GM21381 (cell line): ENCODE results near the gene MYPOP.
"Not testable (repeated sequence)": the region's sequence is repeated elsewhere in the genome, so short reads cannot be mapped to it uniquely, and the experiment has no call there.

Experiments
- ATAC-seq: cut with Tn5 transposase; IDR thresholded peaks from one replicate; pipeline ENCODE4 v1.9.1; 2021; ENCODE audit warnings: mild to moderate bottlenecking, moderate library complexity; ENCODE audit not compliant: unreplicated experiment

The MYPOP gene

DNA sequence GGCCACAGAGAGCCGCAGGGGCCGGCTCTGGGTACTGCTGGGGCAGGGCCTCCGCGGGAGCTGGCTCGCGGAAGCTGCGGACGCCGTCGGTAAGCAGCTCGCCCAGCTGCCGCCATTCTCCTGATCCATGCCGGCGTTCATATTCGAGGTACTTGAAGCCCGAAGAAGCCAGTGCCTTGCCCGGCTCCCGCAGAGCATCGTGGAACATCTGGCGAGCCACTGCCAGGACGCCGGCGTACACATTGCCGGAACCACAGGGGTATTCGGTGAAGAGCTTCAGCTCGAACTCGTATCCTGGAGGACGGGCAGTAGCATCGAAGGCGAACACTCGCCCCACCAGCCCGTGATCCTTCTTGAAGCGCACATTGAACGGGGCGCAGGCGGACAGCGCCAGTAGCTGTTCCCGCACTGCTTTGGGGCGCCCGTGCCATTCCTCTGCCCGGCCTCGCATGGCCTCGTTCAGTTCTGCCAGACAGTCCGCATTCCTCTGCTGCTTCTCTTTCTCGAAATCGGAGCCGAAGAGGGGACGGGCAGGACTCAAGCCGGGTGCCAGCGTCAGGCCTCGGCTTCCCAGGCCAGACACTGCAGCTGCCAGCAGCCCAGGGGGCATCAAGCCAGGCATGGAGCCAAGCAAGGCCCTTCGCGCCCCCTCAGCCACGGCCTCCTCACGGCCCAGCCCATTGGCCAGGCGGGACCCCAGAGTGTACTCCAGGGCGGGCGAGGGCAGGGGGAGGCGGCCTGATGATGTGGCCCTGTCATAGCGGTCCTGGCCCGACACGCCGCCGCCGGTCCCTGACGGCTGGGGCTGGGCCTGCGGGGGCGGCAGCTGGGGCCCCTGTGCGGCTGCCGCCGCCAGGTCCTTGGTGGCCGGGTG lies 17.5 kb downstream of the MYPOP start:
- no peak for ATAC-seq

DNA sequence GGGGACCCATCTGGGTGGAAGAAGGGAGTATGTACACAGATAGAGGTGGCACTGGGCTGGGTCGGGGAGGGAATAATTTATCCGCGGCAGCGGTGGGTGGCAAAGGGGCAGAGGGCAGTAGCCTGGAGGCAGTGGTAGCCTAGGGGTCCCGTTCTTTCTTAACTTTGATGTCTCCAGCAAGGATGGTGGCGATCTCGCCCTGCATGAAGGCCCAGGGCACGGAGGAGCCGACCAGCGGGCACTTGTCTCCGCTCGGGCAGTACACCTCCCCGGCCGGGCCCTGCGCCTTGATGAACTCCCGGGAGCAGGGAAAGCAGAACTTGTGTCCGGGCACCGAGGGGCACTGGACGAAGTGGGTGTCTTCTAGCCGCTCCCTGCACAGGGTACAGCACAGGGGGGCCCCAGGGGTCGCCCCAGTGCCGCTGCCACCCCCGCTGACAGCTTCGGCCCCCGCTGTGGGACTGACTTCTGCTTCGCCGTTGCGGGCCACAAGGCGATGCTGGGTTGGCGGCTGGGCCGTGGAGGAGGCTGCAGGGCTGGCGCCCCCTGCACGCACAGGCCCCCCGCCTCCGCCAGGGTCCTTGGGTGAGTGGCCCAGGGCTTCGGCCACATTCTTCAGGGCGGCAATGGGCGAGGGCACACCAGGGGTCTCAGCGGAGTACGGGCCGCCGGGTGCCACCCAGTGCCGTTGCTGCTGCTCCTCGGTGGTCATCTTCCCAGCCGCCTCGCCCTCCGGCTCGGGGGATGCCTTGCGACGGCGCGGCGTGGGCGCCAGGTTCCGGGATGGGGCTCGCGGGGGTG lies 18.3 kb downstream of the MYPOP start:
- ATAC-seq = no peak

DNA sequence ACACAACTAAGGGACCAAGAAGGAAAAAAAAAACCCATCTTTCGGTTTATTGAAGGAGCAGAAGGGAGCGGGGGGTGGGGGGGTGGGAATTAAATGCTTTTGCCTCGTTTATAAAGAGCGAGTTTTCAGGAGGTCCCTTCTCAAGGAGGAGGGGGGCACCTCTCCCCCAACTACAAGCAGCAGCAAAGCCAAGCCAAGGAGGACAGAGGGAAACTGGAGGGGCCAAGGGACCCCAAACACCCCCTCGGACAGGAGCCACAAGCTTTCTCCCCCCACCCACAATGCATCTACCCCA lies 18.9 kb downstream of the MYPOP start:
- no peak for ATAC-seq

DNA sequence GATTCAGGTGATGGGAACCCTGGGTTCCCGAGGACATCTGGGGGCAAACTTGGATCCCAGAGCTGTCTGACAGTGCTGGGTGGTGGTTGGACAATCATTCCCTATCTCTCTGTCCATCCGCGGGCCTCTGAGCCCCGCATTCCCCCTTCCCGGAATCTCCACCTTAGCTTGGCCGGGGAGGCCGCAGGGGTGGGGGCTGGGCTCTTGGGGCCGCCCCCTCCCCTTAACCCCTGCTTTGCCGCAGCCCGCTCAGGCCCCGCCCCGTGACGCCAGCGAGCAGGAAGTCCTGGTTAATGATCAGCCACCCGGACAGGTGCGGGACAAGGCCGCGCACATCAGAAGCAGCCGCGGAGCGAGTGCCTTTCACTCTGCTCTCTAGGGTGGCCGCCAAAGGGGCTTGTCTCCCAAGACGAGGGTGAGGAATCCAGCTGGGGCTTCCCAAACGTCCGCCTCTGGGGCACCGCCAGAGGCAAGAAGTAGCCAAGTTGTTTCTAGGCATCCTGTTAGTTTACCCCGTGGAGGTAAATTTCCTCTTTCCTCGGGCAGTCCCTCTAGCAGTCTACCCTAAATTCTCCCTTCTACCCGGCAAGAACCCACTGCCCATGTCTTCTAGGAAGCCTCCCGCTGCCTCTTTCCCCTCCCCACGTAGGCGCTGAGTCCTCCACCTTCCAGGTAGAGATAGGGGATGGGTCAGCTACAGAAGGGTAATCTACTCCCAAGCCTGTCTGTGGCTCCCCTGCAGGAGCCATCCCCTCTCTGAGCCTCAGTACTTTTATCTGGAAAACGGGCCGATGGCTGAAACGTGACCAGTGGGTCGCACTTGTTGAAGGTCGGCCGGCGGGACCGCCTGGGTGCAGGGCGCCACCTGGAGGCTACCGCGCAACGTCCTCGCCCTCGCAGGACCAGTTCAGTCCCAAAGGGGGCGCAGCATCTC lies 19.5 kb downstream of the MYPOP start:
- ATAC-seq = peak; percentile 32

DNA sequence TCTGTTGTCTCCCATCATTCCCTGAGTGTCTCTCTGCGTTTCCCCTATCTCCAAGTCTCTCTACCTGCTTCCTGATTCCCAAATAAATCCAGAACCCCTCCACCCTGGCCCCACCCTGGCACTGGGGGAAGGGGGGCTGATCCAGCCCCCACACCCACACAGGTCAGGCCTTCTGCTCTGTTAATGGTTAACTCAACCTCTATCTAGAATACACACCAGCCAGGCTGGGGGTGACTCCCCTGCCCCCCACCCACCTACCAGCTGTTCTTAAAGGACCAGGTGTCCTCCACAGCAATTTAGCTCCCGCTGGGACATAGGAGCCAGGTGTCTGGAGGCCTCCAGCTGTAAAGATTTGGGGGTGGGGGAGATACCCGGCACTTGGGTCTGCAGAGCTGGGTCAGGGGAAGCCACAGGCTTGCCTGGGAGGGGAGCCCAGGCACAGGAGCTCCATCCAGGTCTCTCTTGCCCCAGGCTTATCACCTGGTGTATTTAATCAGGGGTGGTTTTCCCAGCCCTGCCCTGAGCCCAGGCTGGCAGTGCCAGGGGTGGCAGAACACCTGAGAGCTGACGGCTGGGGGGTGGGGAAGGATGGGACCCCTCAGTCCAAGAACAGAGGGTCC lies 20.4 kb downstream of the MYPOP start:
- ATAC-seq = no peak

DNA sequence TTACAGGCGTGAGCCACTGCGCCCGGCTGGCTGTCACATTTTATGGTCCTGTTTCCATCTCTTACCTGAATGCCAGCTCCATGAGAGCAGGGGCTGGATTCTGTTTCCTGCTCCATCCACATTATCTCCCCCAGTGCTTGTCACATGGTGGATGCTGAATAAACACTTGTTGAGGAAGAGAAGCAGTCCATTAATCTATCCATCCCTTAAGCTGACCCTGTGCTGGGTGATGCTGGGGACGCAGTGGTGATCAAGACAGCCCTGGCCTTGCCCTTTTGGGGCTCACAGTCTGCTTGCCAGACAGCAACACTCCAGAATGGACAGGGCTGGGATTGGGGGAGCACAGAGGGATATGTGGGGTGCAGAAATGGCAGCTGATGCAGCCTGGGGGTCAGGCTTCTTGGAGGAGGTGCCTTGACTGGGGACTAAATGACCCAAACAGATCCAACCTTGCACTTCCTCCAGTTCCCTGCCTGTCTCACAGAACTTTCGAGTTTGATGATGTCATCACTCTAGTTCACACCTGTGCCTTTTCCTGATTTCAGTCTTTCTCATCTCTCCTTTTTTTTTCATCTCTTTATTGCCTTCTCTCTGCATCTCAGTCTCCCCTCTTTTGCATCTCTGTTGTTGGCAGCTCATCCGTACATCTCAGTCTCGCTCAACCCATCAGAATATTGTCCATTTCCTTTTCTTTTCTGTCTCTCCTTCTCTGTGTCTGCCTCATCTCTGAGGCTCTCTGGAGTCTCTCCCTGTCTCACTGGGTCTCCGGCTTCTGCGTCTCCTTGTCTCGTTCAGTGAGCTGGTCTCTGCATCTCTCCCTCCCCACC lies 21.1 kb downstream of the MYPOP start:
- no peak for ATAC-seq

DNA sequence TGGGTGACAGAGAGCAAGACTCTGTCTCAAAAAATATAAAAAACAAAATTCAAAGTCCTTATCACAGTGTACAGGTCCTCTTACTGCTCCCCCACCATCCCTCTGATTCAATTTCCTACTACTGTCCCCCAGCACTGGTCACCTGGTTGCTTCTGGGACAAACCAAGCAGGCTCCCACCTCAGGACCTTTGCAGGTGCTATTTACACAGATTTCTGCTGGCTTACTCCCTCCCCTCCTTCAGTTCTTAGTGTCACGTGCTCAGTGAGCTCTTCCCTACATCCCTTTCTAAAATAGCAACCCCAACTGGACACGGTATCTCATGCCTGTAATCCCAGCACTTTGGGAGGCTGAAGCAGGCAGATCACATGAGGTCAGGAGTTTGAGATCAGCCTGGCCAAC lies 22.4 kb downstream of the MYPOP start:
- ATAC-seq = no peak

DNA sequence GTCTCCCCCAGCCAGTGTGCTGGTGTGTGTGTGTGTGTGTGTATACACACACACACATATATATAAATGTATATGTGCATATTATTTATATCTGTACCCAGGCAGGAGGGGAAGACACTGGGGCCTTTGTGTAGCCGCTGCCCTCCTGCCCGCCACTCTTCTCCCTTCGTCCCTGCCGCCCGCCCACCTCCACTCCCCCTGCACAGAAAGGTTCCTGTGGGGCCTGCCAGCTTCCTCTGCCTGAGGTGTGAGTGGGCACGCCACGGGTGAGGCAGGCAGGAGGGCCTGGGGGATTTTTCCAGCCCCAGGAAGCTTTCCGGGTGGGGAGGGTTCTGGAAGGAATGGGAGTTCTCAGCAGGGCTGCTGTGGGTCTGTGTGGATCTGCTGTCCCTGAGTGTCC lies 23.4 kb downstream of the MYPOP start:
- no peak for ATAC-seq

DNA sequence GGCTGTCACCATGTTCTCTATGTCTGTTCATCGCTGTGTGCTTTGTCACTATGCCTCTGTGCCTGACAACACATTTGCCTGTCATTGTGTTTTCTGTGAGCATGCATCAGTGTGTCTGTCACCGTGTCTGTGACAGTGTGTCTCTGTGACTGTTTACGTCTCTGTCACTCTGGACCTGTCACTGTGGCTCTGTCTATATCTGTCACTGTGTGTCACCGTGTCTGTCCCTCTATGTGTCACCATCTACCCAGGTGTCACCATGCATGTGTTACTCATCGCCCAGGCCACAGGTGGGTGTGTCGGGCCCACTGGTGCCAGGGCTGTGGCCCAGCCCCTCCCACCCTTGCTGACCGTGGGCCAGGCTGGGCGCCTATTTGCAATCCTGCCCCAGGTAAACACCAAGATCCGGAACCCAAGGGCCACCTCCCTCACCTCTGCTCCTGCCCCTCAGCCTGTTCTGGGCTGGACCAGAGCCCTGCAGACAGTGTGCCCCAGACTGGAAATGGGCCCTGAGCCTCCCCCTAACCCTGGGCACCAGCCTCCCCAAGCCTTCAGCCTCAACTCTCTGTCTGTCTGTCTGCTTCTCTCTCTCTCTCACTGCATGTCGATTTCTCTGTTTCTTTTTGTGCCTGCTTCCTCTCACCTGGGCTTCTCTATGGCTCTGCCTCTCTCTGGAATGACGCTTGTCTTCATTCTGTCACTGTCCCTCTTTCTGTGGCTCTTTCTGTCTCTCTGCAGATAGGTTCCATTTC lies 24.2 kb downstream of the MYPOP start:
- no peak for ATAC-seq

DNA sequence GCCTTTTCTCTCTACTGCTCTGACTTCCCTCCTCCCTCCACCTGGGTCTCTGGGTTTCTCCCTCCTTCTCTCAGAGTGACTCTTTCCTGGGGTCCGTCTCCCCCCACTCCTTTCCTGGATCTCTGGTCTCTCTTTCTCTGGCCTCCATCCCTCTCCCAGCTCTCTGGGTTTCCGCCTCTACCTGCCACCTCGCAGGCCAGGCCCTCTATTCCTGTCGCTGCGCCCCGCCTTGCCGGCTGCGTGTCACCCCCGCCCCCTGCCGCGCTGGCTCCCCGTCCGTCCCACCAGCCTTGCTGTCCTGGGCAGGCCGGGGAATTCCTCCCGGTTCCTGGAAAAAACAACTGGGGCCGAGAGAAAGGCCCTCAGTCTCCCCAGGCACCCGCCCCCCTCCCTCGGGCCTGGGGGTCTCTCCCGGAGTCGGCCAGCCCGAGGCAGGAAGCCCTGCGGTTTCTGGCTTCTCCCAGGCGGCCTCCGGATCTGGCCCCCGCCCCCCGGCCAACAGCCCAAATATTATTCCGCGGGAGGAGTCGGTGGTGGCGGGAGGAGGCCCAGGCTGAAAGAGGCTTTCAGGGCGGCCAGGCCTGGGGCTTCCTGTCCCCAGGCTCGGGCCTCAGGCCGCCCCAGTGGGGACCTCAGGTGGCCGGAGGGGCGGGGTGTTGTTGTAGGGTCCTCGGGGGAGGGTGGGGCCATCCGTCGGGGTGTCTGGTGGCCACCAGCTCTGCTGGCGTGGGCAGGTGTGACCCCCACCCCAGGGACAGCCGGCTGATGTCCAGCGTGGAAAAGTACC lies 25.8 kb downstream of the MYPOP start:
- no peak for ATAC-seq

DNA sequence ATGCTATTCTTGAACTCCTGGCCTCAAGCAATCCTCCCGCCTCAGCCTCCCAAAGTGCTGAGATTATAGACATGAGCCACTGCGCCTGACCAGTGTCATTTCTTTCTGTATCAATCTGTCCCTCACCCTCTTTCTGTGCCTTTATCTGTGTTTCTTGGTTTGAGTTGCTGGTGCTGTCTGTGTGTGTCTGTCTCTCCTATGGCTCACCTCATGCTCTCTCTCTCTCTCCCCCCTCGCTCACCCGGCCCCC lies 26.3 kb downstream of the MYPOP start:
- ATAC-seq = no peak

DNA sequence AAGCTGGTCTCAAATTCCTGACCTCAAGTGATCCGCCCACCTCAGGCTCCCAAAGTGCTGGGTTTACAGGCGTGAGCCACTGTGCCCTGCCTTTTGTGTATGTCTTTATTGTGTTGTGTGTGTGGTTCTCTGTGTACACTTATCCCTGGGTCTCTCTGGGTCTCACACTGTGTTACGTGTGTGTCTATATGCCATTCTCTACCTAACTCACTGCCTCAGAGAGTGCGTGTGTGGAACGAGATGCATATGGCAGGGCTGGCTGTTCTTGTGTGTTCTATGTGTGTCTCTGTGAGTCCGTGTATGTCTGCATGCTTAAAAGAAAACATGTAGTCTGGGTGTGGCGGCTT lies 27.8 kb downstream of the MYPOP start:
- no peak for ATAC-seq

DNA sequence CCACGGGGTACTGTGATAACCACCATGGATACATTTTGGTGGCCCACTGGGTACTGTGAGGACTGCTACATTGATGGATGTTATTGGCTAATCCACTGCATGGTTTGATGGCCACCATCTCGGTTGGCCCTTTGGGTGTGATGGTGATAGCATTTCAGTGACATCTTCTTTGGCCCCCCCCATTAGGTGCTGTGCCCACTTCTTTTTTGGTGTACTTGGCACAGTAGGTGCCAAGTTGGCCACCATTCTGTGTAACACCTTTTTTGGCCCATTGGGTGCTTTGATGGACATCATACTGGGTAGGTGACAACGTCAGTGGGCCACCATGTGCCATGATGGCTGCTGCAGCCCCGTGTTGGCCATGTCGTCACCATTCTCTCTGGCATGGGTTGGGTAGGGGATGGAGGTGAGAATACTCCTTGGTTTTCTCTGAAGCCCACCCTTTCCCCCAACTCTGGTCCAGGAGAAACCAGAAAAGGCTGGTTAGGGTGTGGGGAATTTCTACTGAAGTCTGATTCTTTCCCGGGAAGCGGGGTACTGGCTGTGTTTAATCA lies 29.1 kb downstream of the MYPOP start:
- no peak for ATAC-seq

DNA sequence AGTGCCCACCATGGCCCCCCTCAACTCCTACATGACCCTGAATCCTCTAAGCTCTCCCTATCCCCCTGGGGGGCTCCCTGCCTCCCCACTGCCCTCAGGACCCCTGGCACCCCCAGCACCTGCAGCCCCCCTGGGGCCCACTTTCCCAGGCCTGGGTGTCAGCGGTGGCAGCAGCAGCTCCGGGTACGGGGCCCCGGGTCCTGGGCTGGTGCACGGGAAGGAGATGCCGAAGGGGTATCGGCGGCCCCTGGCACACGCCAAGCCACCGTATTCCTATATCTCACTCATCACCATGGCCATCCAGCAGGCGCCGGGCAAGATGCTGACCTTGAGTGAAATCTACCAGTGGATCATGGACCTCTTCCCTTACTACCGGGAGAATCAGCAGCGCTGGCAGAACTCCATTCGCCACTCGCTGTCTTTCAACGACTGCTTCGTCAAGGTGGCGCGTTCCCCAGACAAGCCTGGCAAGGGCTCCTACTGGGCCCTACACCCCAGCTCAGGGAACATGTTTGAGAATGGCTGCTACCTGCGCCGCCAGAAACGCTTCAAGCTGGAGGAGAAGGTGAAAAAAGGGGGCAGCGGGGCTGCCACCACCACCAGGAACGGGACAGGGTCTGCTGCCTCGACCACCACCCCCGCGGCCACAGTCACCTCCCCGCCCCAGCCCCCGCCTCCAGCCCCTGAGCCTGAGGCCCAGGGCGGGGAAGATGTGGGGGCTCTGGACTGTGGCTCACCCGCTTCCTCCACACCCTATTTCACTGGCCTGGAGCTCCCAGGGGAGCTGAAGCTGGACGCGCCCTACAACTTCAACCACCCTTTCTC lies 30.1 kb downstream of the MYPOP start:
- no peak for ATAC-seq

DNA sequence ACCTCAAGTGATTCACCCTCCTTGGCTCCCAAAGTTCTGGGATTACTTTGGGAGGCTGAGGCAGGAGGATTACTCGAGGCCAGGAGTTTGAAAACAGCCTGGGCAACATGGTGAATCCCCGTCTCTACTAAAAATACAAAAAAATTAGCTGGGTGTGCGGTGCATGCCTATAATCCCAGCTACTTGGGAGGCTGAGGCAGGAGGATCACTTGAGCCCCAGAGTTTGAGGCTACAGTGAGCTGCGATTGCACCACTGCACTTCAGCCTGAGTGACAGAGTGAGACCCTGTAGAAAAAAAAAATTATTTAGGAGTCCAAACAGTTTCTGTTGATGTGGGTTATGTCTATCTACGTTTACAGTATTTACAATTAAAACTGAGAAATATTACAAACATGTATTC lies 31.6 kb downstream of the MYPOP start:
- no peak for ATAC-seq

DNA sequence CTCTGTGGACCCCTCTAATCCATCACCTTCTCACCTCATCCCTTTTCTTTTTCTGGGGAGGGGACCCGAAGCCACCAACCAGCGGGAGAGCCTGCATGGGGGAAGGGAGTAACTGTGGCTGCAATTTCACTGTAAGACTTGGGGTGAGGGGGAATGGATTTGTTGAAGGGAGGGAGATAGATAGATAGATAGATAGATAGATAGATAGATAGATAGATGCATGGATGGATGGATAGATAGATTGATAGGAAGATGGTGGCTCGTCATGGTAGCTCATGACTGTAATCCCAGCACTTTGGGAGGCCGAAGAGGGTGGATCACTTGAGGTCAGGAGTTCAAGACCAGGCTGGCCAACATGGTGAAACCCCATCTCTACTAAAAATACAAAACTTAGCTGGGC lies 35.2 kb downstream of the MYPOP start:
- ATAC-seq = not testable (repeated sequence)

DNA sequence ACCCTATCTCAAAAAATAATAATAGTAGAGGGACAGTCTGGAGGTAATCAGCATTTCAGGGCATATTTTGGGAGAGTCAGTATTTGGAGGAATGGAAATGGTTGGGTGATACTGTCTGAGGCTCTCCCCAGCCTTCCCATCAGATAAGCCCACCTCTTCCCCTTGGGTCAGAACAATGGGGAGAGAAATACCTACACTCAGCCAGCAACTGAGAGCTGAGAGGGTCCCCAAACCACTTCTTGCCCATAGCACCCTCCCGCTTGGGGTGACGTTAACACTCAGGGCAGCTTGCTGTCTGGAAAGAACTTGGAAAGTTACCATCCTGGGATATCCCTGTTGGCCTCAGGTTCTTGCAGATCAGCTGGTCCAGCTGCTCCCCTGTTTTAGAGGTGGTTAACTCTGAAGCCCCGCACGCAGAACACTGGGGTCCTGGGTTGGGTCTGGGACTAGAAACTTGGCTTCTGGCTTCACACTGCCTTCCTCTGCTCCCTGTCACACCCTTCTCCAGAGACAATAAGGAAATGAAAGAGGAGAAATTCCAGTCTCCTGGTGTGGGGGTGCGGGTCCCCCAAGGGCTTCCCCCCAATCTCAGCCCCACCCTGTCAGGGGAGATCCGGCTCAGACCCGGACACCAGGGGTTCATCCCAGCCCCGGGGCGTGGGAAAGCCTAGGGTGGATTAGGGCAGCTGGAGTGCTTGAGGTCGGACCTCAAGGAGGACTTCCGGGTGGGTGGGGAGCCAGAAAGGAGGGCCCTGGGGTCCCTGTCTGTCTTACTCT lies 35.8 kb downstream of the MYPOP start:
- no peak for ATAC-seq
